HEK293T (cell line): ENCODE measurements around the gene PDGFA.

ENCODE experiments used
- BHLHE40 ChIP-seq: fragments of 450-650 bp; IDR thresholded peaks from 2 replicates; pipeline ENCODE4 v1.6.1; 2016; ENCODE audit warnings: mild to moderate bottlenecking, moderate library complexity, borderline replicate concordance
- FOXA1 ChIP-seq: fragments of 450-650 bp; IDR thresholded peaks from 2 replicates; pipeline ENCODE4 v1.6.1; 2016; ENCODE audit warnings: mild to moderate bottlenecking
- HDGF ChIP-seq: fragments of 450-650 bp; IDR thresholded peaks from 2 replicates; pipeline ENCODE4 v1.6.1; 2017; ENCODE audit warnings: antibody characterized with exemption, borderline replicate concordance
- NFRKB ChIP-seq: fragments of 450-650 bp; IDR thresholded peaks from 2 replicates; pipeline ENCODE4 v1.6.1; 2016; ENCODE audit warnings: mild to moderate bottlenecking, moderate library complexity
- PKNOX1 ChIP-seq: fragments of 450-650 bp; IDR thresholded peaks from 2 replicates; pipeline ENCODE4 v1.6.1; 2016
- SP1 ChIP-seq: fragments of 450-650 bp; IDR thresholded peaks from 2 replicates; pipeline ENCODE4 v1.6.1; 2017
- ZNF384 ChIP-seq: fragments of 450-650 bp; IDR thresholded peaks from 2 replicates; pipeline ENCODE4 v1.6.1; 2016

- TF ChIP-seq NFRKB (no peak), SP1 (no peak), PKNOX1 (no peak), FOXA1 (no peak), BHLHE40 (no peak), ZNF384 (no peak), HDGF (no peak)
Measured at GRCh38 chr7:527723-528122, 8.1 kb upstream of the PDGFA start.
